Measurements from ENCODE around the gene MIER1. TPM values are rescaled to one million over a fixed set of nuclear protein-coding genes. Genes with fewer than 3 reads are reported as not detected.
A peak's percentile ranks its signal among the peaks of the same experiment; 100 is the strongest.
"Not testable (repeated sequence)": the region's sequence is repeated elsewhere in the genome, so short reads cannot be mapped to it uniquely, and the experiment has no call there.

MIER1 gene
- total RNA-seq = 10 to 100 TPM; 52.8 to 52.9 TPM

- Mint-ChIP-seq H3K4me1 (peaks cover 43% of the 10 kb centered on the region), H3K4me3 (peak within 1 kb of the TSS; percentile 93), H3K36me3 (peaks cover 16% of the 10 kb centered on the region), H3K27me3 (peaks cover 3% of the 10 kb centered on the region), H3K27ac (peak within 1 kb of the TSS; percentile 97), H3K9me3 (no peaks in the 10 kb centered on the region)
- DNase-seq = peak; percentile 98
Measured at GRCh38 chr1:66924756-66925557, at the start of gene MIER1, which contains the start of gene DNAI4. Gene MIER1 (plus strand): TSS chr1:66924990. CDS start chr1:66925029, 39 bp downstream. Gene DNAI4 (minus strand): TSS chr1:66924856. CDS start chr1:66924831, 25 bp downstream.

DNA sequence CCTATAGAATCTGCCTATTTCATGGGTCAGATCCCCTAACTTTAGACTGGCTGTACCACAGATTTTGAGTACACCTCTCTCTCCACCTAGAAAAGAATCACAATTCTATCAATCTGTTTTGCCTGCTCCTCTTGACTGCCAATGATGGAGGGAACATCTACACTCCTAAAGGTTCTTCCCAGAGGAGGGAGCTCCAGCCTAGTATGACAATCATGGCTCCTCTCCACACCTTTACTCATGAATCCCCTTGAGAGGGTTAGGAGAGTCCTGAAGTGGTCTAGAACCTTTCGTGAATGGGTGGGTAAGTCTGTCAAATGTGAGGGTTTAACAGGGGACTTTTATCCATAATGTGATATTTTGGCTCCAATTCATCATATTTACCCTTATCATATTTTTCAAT lies 48.1 kb upstream of the MIER1 start:
- Mint-ChIP-seq H3K4me3 (no peak overlapping the region), H3K27ac (no peak overlapping the region), H3K27me3 (no peaks in the 10 kb centered on the region), H3K36me3 (peaks cover 5% of the 10 kb centered on the region), H3K4me1 (no peaks in the 10 kb centered on the region), H3K9me3 (peaks cover 19% of the 10 kb centered on the region)
- DNase-seq = no peak

DNA sequence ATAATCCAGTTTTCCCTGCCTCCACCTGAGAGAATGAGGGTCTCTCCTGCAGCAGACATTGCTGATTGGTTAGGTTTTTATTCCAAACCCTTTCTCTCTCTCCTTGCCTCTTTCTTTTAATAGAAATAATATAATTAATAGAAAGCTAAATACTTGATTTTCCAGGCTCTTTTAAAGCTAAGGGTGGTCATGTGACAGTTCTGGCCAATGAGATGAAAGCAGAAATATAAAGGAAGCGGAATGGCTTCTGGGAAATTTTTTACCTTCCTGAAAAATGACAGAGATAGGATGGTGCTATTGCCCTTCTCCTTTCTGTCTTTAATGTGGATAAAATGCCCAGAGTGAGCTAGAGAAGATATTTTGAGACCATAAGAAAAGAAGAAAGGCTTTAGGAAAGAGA lies 35.8 kb upstream of the MIER1 start:
- no peak for DNase-seq
- H3K36me3 Mint-ChIP-seq = no peaks in the 10 kb centered on the region
- H3K9me3 Mint-ChIP-seq = no peaks in the 10 kb centered on the region
- no peaks in the 10 kb centered on the region for H3K4me1 Mint-ChIP-seq
- H3K27ac Mint-ChIP-seq = no peak overlapping the region
- H3K27me3 Mint-ChIP-seq = no peaks in the 10 kb centered on the region
- H3K4me3 Mint-ChIP-seq = no peak overlapping the region

GRCh38 chr1:66890621-66891020 lies 34.2 kb upstream of the MIER1 start:
- no peaks in the 10 kb centered on the region for H3K36me3 Mint-ChIP-seq
- H3K27me3 Mint-ChIP-seq = no peaks in the 10 kb centered on the region
- no peaks in the 10 kb centered on the region for H3K4me1 Mint-ChIP-seq
- no peaks in the 10 kb centered on the region for H3K9me3 Mint-ChIP-seq
- no peak for DNase-seq
- no peak overlapping the region for H3K4me3 Mint-ChIP-seq
- no peak overlapping the region for H3K27ac Mint-ChIP-seq

DNA sequence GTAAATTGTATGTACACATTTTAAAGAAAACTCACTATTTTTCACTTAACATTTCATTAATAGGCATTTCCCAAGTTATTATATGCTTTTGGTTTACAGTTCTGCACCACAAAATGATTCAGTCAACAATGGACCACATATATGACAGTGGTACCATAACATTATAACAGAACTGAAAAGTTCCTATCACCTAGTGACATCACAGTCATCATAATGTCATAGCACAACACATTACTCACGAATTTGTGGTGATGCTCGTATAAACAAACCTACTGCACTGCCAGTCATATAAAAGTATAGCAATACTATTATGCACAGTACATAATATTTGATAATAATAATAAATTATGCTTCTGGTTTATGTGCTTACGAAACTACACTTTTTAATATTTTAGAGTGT lies 31.1 kb upstream of the MIER1 start:
- H3K36me3 Mint-ChIP-seq = no peaks in the 10 kb centered on the region
- DNase-seq = no peak
- no peak overlapping the region for H3K27ac Mint-ChIP-seq
- H3K27me3 Mint-ChIP-seq = no peaks in the 10 kb centered on the region
- H3K4me3 Mint-ChIP-seq = no peak overlapping the region
- H3K9me3 Mint-ChIP-seq = no peaks in the 10 kb centered on the region
- H3K4me1 Mint-ChIP-seq = no peaks in the 10 kb centered on the region

DNA sequence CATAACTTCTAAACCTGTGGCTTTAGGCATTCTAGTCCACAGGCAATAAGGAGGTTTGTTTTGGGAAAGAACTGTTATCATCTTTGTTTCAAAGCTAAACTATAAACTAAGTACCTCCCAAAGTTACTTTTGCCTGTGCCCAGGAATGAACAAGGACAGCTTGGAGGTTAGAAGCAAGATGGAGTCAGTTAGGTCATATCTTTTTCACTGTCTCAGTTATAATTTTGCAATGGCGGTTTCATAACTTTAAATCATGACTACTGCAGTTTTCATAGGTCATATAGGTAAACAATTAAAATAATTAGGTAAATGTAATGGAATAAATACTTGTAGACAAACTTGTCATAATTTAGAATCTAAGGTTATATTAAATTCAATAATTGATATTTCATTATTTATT lies 9.6 kb upstream of the MIER1 start:
- H3K27ac Mint-ChIP-seq, DNase-seq, H3K9me3 Mint-ChIP-seq, H3K4me1 Mint-ChIP-seq, H3K27me3 Mint-ChIP-seq, H3K4me3 Mint-ChIP-seq: not testable (repeated sequence)
- peaks cover 14% of the 10 kb centered on the region for H3K36me3 Mint-ChIP-seq

DNA sequence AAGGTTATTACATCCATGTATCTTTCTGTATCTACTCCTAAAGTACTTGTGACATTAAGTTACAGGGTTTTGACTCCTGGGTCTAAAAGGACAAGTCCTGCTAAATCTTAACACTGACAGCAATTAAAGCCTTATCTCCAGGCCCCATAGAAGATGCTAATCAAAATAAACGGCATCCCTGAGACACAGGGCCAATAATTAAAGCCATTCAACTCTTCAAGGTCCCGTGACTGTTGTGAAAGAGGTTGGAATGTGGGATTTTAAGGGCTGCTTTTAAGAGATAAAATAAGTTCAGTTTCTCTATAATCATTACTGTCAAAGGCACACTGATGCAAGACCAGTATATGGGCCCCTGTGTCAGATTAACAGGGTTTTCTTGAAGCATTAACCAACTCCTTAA lies 8.5 kb upstream of the MIER1 start:
- Mint-ChIP-seq H3K27ac (no peak overlapping the region), H3K27me3 (no peaks in the 10 kb centered on the region), H3K4me3 (no peak overlapping the region), H3K36me3 (peaks cover 17% of the 10 kb centered on the region), H3K9me3 (peaks cover 3% of the 10 kb centered on the region), H3K4me1 (no peaks in the 10 kb centered on the region)
- DNase-seq = no peak

DNA sequence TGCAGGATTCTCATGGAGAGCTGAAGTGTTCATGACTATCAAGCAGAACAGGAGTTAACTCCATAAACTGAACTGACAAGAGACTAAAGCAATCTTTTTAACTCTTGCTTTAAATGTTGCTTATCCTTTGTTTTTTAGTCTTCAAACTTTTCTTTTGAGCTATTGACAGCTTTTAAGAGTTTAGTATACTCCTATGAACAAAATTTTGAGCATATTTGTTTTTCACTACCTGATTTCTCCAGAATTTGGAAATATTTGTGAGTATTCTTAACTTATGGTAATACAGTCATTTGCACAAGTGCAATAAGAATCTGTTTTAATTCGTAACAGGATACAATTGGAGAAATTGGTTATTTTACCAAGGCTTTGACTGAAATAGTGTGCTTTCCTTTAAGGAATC lies 7.3 kb upstream of the MIER1 start:
- Mint-ChIP-seq H3K27ac (no peak overlapping the region), H3K4me1 (peaks cover 4% of the 10 kb centered on the region), H3K36me3 (peaks cover 17% of the 10 kb centered on the region), H3K9me3 (peaks cover 3% of the 10 kb centered on the region), H3K27me3 (no peaks in the 10 kb centered on the region), H3K4me3 (no peak overlapping the region)
- no peak for DNase-seq

DNA sequence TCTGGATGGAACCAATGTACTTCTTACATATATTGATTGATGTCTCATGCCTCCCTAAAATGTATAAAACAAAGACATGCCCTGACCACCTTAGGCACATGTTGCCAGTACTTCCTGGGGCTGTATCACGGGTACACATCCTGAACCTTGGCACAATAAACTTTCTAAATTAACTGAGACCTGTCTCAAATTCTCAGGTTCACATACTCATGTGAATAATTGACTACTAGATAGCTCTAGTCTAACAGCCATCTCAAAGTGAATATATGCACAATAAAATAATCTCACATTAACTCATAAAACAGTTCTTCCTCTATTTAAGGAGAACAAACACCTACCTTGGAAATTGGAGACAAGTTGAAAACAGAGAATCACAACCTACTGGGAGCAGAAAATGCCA lies 5.7 kb upstream of the MIER1 start:
- no peaks in the 10 kb centered on the region for H3K27me3 Mint-ChIP-seq
- no peak for DNase-seq
- peaks cover 15% of the 10 kb centered on the region for H3K4me1 Mint-ChIP-seq
- no peak overlapping the region for H3K4me3 Mint-ChIP-seq
- H3K27ac Mint-ChIP-seq = no peak overlapping the region
- peaks cover 17% of the 10 kb centered on the region for H3K36me3 Mint-ChIP-seq
- peaks cover 3% of the 10 kb centered on the region for H3K9me3 Mint-ChIP-seq

DNA sequence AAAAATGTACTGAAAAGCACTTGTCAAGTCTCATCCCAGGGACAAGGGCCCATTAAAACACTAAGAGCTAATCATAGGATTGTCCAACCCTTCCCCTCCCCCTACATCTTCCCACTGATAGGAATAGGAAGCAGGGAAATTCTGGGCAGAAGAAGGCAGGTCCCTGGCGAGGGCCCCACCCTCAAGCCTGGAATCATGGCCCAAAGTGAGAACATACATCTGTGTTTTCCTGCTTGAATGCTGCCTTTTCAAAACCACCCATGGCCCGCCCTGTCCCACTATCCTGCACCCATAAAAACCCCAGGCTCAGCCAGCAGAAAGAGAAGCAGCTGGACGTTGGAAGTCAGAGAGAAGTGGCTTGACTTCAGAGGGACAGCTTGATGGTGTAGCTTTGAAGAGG lies 5.0 kb upstream of the MIER1 start:
- no peak for DNase-seq
- peaks cover 17% of the 10 kb centered on the region for H3K36me3 Mint-ChIP-seq
- H3K27ac Mint-ChIP-seq = no peak overlapping the region
- H3K27me3 Mint-ChIP-seq = no peaks in the 10 kb centered on the region
- H3K9me3 Mint-ChIP-seq = peaks cover 3% of the 10 kb centered on the region
- peaks cover 15% of the 10 kb centered on the region for H3K4me1 Mint-ChIP-seq
- H3K4me3 Mint-ChIP-seq = no peak overlapping the region

GRCh38 chr1:66920543-66920942 lies 4.2 kb upstream of the MIER1 start:
- peaks cover 17% of the 10 kb centered on the region for H3K36me3 Mint-ChIP-seq
- DNase-seq = no peak
- H3K9me3 Mint-ChIP-seq = peaks cover 3% of the 10 kb centered on the region
- peaks cover 3% of the 10 kb centered on the region for H3K27me3 Mint-ChIP-seq
- H3K4me1 Mint-ChIP-seq = peaks cover 15% of the 10 kb centered on the region
- no peak overlapping the region for H3K4me3 Mint-ChIP-seq
- no peak overlapping the region for H3K27ac Mint-ChIP-seq

DNA sequence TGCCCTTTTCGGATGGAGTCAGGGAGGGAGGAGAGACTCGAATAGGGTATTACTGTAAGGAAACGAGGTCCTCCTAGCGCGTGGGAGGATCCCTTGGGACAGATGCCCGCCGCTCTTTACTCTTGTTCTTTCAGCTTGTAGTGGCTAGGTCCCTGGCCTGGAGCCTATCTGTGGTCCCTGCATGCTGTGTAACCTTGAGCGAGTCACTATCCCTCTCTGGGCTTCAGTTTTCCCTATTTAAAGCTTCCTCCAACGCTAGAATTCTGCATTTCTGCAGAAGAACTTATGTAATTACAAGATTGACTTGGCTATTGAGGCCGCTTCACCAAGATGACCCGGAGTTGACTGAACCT lies 744 bp downstream of the MIER1 start:
- DNase-seq = no peak
- Mint-ChIP-seq H3K27me3 (peaks cover 3% of the 10 kb centered on the region), H3K4me1 (peaks cover 43% of the 10 kb centered on the region), H3K9me3 (no peaks in the 10 kb centered on the region), H3K27ac (peak overlapping the region; percentile 97), H3K4me3 (peak overlapping the region; percentile 93), H3K36me3 (peaks cover 12% of the 10 kb centered on the region)

DNA sequence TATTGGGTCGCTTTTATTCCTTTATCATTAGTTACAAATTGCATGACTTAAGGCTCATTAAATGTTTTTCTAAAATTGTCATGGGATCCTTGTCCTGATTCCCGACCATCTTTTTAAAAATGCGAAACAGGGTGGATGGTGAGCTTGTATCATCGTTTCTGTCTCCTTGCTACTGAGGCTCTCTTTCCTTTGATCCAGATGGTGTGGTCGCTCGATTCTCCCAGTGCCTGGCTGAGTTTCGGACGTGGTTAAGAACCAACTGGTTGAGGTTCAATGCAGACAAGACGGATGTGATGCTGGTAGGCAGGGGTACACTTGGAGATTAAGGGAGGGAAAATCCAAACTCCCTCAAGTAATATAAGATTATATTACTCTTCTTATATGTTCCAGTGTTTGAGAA lies 1.2 kb downstream of the MIER1 start:
- Mint-ChIP-seq H3K27me3 (peaks cover 3% of the 10 kb centered on the region), H3K4me3 (peak overlapping the region; percentile 93), H3K27ac (peak overlapping the region; percentile 97), H3K36me3 (peaks cover 15% of the 10 kb centered on the region), H3K4me1 (peaks cover 43% of the 10 kb centered on the region), H3K9me3 (no peaks in the 10 kb centered on the region)
- no peak for DNase-seq

DNA sequence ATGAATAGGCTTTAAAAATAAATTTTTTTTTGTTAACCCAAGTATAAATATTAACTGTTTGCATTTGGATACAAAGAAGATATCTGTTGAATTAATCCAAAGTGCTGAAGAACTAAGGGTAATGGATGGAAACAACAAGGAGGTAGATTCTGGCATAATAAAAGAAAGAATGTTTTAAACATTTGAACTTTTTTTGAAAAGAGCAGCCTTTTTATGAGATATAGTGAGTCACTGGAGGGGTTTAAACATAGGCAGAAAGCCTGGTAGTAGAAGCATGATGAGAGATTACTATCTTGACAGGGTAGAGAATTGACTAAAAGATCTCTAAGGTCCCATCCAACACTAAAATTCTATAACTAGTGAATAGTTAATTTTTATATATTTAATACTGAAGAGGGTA lies 2.7 kb downstream of the MIER1 start:
- H3K36me3 Mint-ChIP-seq = peaks cover 26% of the 10 kb centered on the region
- no peak overlapping the region for H3K4me3 Mint-ChIP-seq
- DNase-seq = no peak
- H3K4me1 Mint-ChIP-seq = peaks cover 44% of the 10 kb centered on the region
- H3K9me3 Mint-ChIP-seq = no peaks in the 10 kb centered on the region
- no peak overlapping the region for H3K27ac Mint-ChIP-seq
- H3K27me3 Mint-ChIP-seq = peaks cover 3% of the 10 kb centered on the region

DNA sequence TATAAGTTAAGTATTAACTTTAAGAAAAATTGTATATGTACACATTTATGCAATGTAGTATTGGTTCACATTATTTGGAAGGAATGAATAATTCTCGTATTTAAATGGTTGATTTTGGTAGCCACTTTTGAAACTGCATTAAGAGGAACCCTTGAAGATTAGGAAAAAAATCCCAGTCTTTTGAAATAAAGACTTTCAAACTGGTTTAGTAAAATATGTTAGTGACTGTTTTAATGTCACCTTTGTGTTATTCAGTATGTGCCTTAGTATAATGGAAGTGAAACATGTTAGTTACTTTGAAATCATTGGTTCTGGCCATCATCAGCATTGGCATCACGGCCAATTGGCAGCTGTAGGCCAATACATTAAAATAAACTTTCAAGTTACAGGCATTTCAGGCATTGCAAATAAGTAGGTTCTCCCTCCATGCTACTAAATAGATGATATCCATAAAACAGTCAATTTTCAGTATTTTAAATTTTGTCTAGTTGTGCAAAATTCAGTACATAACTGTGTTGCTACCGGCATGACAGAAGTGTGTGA lies 4.4 kb downstream of the MIER1 start:
- H3K36me3 Mint-ChIP-seq = peaks cover 27% of the 10 kb centered on the region
- peak overlapping the region; percentile 87 for H3K4me3 Mint-ChIP-seq
- peaks cover 43% of the 10 kb centered on the region for H3K4me1 Mint-ChIP-seq
- no peaks in the 10 kb centered on the region for H3K9me3 Mint-ChIP-seq
- H3K27me3 Mint-ChIP-seq = peaks cover 3% of the 10 kb centered on the region
- peak overlapping the region; percentile 87 for H3K27ac Mint-ChIP-seq
- DNase-seq = no peak

DNA sequence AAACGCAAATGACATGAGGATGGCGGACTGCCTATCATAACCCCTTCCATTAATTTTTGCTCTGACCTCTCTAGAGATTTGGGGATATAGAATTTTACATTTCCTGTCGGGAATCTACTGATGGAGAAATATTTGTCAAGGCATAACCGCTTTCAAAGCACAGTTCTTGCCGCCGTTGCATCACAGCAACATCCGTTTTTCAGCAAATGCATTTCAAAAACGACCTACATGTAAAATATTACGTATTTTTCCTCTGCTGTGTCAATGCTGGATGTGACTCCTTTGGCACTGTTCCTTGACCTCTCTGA lies 4.9 kb downstream of the MIER1 start:
- peak overlapping the region; percentile 87 for H3K4me3 Mint-ChIP-seq
- H3K9me3 Mint-ChIP-seq = no peaks in the 10 kb centered on the region
- H3K36me3 Mint-ChIP-seq = peaks cover 27% of the 10 kb centered on the region
- H3K27me3 Mint-ChIP-seq = peaks cover 3% of the 10 kb centered on the region
- peak overlapping the region; percentile 87 for H3K27ac Mint-ChIP-seq
- H3K4me1 Mint-ChIP-seq = peaks cover 46% of the 10 kb centered on the region
- no peak for DNase-seq
